ENCODE results near the gene PODXL. TPM values are rescaled to one million over a fixed set of nuclear protein-coding genes. Genes with fewer than 3 reads are reported as not detected.

Gene PODXL
- total and polyA plus RNA-seq, 2 experiments from 2014 or later: 220 to 727 TPM

- Histone ChIP-seq H3K27me3 (ENCODE audit: insufficient read depth) (no peaks in the 10 kb centered on the region), H2AFZ (no peak overlapping the region), H3F3A (replicated peaks; ENCODE audit: low read depth) (peaks cover 71% of the 10 kb centered on the region), H3K4me1 (ENCODE audit: insufficient read depth) (peaks cover 93% of the 10 kb centered on the region), H3K4me3 (no peak overlapping the region), H3K27ac (ENCODE audit: low read depth) (peak overlapping the region; percentile 85), H3K9me2 (ENCODE audit: insufficient read depth) (no peaks in the 10 kb centered on the region), H3K79me2 (replicated peaks; ENCODE audit: insufficient read depth) (peaks cover 100% of the 10 kb centered on the region), H3K36me3 (ENCODE audit: insufficient read depth) (peaks cover 3% of the 10 kb centered on the region), H3K4me2 (no peak overlapping the region), H4K20me1 (replicated peaks; ENCODE audit: insufficient read depth) (peaks cover 95% of the 10 kb centered on the region)
- H3K27ac Mint-ChIP-seq: no peak overlapping the region
- peaks cover 83% of the 10 kb centered on the region for H3K4me1 Mint-ChIP-seq
- DNase-seq (ENCODE audit: low spot score): no peak
- TF ChIP-seq STAT1 (IDR thresholded peaks at IDR 0.05; ENCODE audit: unreplicated experiment): no peak
- no peak for TF ChIP-seq JUNB (IDR thresholded peaks at IDR 0.05; ENCODE audit: unreplicated experiment)
- TF ChIP-seq, protein P1, sequence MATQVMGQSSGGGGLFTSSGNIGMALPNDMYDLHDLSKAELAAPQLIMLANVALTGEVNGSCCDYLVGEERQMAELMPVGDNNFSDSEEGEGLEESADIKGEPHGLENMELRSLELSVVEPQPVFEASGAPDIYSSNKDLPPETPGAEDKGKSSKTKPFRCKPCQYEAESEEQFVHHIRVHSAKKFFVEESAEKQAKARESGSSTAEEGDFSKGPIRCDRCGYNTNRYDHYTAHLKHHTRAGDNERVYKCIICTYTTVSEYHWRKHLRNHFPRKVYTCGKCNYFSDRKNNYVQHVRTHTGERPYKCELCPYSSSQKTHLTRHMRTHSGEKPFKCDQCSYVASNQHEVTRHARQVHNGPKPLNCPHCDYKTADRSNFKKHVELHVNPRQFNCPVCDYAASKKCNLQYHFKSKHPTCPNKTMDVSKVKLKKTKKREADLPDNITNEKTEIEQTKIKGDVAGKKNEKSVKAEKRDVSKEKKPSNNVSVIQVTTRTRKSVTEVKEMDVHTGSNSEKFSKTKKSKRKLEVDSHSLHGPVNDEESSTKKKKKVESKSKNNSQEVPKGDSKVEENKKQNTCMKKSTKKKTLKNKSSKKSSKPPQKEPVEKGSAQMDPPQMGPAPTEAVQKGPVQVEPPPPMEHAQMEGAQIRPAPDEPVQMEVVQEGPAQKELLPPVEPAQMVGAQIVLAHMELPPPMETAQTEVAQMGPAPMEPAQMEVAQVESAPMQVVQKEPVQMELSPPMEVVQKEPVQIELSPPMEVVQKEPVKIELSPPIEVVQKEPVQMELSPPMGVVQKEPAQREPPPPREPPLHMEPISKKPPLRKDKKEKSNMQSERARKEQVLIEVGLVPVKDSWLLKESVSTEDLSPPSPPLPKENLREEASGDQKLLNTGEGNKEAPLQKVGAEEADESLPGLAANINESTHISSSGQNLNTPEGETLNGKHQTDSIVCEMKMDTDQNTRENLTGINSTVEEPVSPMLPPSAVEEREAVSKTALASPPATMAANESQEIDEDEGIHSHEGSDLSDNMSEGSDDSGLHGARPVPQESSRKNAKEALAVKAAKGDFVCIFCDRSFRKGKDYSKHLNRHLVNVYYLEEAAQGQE (IDR thresholded peaks at IDR 0.05; ENCODE audit: unreplicated experiment): no peak
- no peak for TF ChIP-seq EZH2 (IDR thresholded peaks at IDR 0.05; ENCODE audit: low read depth, unreplicated experiment)
- no peak for TF ChIP-seq CREB1 (CRISPR knock-in tag; IDR thresholded peaks at IDR 0.05; ENCODE audit: low read depth)
- TF ChIP-seq ZNF114 (CRISPR knock-in tag; IDR thresholded peaks at IDR 0.05): no peak
- no peak for TF ChIP-seq ZNF331 (CRISPR knock-in tag; IDR thresholded peaks at IDR 0.05; ENCODE audit: low read depth)
- TF ChIP-seq, protein P2, sequence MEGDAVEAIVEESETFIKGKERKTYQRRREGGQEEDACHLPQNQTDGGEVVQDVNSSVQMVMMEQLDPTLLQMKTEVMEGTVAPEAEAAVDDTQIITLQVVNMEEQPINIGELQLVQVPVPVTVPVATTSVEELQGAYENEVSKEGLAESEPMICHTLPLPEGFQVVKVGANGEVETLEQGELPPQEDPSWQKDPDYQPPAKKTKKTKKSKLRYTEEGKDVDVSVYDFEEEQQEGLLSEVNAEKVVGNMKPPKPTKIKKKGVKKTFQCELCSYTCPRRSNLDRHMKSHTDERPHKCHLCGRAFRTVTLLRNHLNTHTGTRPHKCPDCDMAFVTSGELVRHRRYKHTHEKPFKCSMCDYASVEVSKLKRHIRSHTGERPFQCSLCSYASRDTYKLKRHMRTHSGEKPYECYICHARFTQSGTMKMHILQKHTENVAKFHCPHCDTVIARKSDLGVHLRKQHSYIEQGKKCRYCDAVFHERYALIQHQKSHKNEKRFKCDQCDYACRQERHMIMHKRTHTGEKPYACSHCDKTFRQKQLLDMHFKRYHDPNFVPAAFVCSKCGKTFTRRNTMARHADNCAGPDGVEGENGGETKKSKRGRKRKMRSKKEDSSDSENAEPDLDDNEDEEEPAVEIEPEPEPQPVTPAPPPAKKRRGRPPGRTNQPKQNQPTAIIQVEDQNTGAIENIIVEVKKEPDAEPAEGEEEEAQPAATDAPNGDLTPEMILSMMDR (conservative IDR thresholded peaks at IDR 0.05; ENCODE audit: low read depth in 2 of 2): no peak
- TF ChIP-seq, protein P3, sequence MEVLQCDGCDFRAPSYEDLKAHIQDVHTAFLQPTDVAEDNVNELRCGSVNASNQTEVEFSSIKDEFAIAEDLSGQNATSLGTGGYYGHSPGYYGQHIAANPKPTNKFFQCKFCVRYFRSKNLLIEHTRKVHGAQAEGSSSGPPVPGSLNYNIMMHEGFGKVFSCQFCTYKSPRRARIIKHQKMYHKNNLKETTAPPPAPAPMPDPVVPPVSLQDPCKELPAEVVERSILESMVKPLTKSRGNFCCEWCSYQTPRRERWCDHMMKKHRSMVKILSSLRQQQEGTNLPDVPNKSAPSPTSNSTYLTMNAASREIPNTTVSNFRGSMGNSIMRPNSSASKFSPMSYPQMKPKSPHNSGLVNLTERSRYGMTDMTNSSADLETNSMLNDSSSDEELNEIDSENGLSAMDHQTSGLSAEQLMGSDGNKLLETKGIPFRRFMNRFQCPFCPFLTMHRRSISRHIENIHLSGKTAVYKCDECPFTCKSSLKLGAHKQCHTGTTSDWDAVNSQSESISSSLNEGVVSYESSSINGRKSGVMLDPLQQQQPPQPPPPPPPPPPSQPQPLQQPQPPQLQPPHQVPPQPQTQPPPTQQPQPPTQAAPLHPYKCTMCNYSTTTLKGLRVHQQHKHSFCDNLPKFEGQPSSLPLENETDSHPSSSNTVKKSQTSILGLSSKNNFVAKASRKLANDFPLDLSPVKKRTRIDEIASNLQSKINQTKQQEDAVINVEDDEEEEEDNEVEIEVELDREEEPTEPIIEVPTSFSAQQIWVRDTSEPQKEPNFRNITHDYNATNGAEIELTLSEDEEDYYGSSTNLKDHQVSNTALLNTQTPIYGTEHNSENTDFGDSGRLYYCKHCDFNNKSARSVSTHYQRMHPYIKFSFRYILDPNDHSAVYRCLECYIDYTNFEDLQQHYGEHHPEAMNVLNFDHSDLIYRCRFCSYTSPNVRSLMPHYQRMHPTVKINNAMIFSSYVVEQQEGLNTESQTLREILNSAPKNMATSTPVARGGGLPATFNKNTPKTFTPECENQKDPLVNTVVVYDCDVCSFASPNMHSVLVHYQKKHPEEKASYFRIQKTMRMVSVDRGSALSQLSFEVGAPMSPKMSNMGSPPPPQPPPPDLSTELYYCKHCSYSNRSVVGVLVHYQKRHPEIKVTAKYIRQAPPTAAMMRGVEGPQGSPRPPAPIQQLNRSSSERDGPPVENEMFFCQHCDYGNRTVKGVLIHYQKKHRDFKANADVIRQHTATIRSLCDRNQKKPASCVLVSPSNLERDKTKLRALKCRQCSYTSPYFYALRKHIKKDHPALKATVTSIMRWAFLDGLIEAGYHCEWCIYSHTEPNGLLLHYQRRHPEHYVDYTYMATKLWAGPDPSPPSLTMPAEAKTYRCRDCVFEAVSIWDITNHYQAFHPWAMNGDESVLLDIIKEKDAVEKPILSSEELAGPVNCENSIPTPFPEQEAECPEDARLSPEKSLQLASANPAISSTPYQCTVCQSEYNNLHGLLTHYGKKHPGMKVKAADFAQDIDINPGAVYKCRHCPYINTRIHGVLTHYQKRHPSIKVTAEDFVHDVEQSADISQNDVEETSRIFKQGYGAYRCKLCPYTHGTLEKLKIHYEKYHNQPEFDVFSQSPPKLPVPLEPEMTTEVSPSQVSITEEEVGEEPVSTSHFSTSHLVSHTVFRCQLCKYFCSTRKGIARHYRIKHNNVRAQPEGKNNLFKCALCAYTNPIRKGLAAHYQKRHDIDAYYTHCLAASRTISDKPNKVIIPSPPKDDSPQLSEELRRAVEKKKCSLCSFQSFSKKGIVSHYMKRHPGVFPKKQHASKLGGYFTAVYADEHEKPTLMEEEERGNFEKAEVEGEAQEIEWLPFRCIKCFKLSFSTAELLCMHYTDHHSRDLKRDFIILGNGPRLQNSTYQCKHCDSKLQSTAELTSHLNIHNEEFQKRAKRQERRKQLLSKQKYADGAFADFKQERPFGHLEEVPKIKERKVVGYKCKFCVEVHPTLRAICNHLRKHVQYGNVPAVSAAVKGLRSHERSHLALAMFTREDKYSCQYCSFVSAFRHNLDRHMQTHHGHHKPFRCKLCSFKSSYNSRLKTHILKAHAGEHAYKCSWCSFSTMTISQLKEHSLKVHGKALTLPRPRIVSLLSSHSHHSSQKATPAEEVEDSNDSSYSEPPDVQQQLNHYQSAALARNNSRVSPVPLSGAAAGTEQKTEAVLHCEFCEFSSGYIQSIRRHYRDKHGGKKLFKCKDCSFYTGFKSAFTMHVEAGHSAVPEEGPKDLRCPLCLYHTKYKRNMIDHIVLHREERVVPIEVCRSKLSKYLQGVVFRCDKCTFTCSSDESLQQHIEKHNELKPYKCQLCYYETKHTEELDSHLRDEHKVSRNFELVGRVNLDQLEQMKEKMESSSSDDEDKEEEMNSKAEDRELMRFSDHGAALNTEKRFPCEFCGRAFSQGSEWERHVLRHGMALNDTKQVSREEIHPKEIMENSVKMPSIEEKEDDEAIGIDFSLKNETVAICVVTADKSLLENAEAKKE (CRISPR knock-in tag; IDR thresholded peaks at IDR 0.05): no peak
- TF ChIP-seq POLR2AphosphoS5 (IDR thresholded peaks at IDR 0.05; ENCODE audit: low read depth): no peak
- TF ChIP-seq EZH2phosphoT487 (IDR thresholded peaks at IDR 0.05; ENCODE audit: unreplicated experiment): no peak
- TF ChIP-seq NANOG (IDR thresholded peaks at IDR 0.05; ENCODE audit: borderline replicate concordance): no peak
- TF ChIP-seq, protein P4, sequence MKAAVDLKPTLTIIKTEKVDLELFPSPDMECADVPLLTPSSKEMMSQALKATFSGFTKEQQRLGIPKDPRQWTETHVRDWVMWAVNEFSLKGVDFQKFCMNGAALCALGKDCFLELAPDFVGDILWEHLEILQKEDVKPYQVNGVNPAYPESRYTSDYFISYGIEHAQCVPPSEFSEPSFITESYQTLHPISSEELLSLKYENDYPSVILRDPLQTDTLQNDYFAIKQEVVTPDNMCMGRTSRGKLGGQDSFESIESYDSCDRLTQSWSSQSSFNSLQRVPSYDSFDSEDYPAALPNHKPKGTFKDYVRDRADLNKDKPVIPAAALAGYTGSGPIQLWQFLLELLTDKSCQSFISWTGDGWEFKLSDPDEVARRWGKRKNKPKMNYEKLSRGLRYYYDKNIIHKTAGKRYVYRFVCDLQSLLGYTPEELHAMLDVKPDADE (IDR thresholded peaks at IDR 0.05): no peak
- H3K27me3 Mint-ChIP-seq (ENCODE audit: insufficient read depth, low read depth, poor library complexity): peaks cover 25% of the 10 kb centered on the region
- no peaks in the 10 kb centered on the region for H3K9me3 Mint-ChIP-seq
- H3K4me3 Mint-ChIP-seq: no peak overlapping the region
- ATAC-seq: no peak
- peaks cover 92% of the 10 kb centered on the region for H3K36me3 Mint-ChIP-seq (ENCODE audit: low read depth)
Observed at GRCh38 chr7:131537571-131537978, 18.9 kb downstream of the PODXL start.
